Activated CD8-positive, alpha-beta T cell treated with anti-CD3 and anti-CD28 coated beads for 36 hours (primary cell): ENCODE results near the gene APOBEC2. TPM values are rescaled to one million over a fixed set of nuclear protein-coding genes. Genes with fewer than 3 reads are reported as not detected.

Experiments
- ATAC-seq: fragments of 200-7000 bp; cut with Tn5 transposase; one replicate; pipeline ENCODE4 v1.10.0; 2021; ENCODE audit warnings: mild to moderate bottlenecking, moderate library complexity
- CTCF ChIA-PET: fragments of 350-600 bp; sonication (Branson Sonifier 250); formaldehyde crosslinking; loops from one replicate; lab custom pipeline; 2021; ENCODE audit warnings: antibody characterized with exemption; lab: Charles Lee
- POLR2A ChIA-PET: fragments of 350-600 bp; sonication (Branson Sonifier 250); formaldehyde crosslinking; loops from one replicate; lab custom pipeline; 2021; ENCODE audit warnings: antibody characterized with exemption; lab: Charles Lee
- DNase-seq: peaks from one replicate; pipeline ENCODE4 v3.0.0-alpha.2; 2020
- H3K27ac Mint-ChIP-seq: one replicate; pipeline ENCODE4 v1.8.0; 2021; ENCODE audit warnings: mild to moderate bottlenecking, mixed read lengths
- H3K27me3 Mint-ChIP-seq: one replicate; pipeline ENCODE4 v1.8.0; 2021; ENCODE audit warnings: mixed read lengths
- H3K36me3 Mint-ChIP-seq: one replicate; pipeline ENCODE4 v1.8.0; 2021; ENCODE audit warnings: low read depth, mixed read lengths
- H3K4me1 Mint-ChIP-seq: one replicate; pipeline ENCODE4 v1.8.0; 2021; ENCODE audit warnings: low read depth, mixed read lengths
- H3K4me3 Mint-ChIP-seq: one replicate; pipeline ENCODE4 v1.8.0; 2021; ENCODE audit warnings: mild to moderate bottlenecking, moderate library complexity, mixed read lengths
- H3K9me3 Mint-ChIP-seq: one replicate; pipeline ENCODE4 v1.8.0; 2021; ENCODE audit warnings: mixed read lengths
- intact Hi-C: fragments of 100-400 bp; cut with micrococcal nuclease; formaldehyde crosslinking; loops from one replicate; pipeline ENCODE4 v1.10.0; 2022
- total RNA-seq, 2 experiments: library from RNA; stranded (reverse); gene quantifications; one replicate each; pipeline ENCODE4 v1.2.3, GENCODE V29; 2021
- TF ChIP-seq, protein P1 (sequence below): fragments of 200-600 bp; IDR thresholded peaks from one replicate; pipeline ENCODE4 v1.8.0; 2022; ENCODE audit warnings: antibody characterized with exemption, mild to moderate bottlenecking

The APOBEC2 gene
- total RNA-seq, 2 experiments from 2014 or later = not detected

DNA sequence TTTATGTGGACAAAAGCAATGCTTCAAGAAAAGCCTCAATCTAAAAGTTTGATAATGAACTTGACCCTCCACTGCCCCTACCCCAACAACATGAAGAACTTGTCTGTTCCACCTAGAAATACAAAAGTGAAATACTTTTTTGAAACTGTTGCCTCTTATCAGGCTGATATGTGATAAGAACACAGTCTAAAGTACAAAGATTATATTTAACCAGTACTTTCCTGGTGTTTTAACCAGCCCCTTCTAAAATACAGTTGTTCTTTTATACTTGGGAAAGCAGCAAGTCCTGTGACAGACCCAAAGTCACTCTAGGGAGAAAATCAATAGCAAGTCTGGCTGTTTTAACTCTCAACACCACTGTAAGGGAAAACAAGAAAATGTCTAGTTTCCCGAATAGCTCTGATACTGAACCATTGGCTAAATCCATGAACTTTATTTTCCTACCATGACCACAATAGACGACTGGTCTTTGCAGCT is 12.6 kb downstream of the APOBEC2 start:
- TF ChIP-seq, protein P1, sequence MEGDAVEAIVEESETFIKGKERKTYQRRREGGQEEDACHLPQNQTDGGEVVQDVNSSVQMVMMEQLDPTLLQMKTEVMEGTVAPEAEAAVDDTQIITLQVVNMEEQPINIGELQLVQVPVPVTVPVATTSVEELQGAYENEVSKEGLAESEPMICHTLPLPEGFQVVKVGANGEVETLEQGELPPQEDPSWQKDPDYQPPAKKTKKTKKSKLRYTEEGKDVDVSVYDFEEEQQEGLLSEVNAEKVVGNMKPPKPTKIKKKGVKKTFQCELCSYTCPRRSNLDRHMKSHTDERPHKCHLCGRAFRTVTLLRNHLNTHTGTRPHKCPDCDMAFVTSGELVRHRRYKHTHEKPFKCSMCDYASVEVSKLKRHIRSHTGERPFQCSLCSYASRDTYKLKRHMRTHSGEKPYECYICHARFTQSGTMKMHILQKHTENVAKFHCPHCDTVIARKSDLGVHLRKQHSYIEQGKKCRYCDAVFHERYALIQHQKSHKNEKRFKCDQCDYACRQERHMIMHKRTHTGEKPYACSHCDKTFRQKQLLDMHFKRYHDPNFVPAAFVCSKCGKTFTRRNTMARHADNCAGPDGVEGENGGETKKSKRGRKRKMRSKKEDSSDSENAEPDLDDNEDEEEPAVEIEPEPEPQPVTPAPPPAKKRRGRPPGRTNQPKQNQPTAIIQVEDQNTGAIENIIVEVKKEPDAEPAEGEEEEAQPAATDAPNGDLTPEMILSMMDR = no peak
- ChIA-PET POLR2A (no interaction called here), CTCF (interaction anchor here (0.6 to 1.3 kb wide), 4 partner anchors 11 to 117 kb away, joined by 3 to 4 read pairs (median 3); partner anchors contain the start of gene UNC5CL)
- DNase-seq = no peak
- Mint-ChIP-seq H3K27ac (no peak overlapping the region), H3K27me3 (no peaks in the 10 kb centered on the region), H3K36me3 (peaks cover 42% of the 10 kb centered on the region), H3K4me3 (no peak overlapping the region), H3K4me1 (peaks cover 31% of the 10 kb centered on the region), H3K9me3 (no peaks in the 10 kb centered on the region)
- intact Hi-C loops = no loop called here
- no peak for ATAC-seq

DNA sequence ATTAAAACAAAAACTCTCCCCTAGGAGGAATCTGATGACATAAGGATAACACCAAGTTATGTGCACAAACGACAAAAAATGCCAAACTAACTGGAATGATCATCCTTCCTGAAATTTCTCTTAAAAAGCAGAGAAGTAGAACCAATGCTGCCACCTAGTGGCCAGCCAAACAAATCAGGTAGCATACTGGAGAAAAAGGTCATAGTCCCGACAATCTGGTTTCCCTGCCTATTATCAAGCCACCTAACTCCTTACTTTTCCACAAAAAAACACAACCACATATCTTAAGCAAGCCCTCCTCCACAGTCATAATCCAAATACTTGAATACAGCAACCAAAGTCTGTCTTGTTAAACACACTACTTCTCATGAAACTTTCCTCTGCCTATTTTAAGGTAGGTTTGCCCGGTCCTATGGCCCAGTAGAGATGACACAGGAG is 13.9 kb downstream of the APOBEC2 start:
- CTCF ChIA-PET = interaction anchor here (1.2 to 4.4 kb wide), 5 partner anchors 7 to 109 kb away, joined by 3 to 47 read pairs (median 9); partner anchors contain the start of genes APOBEC2 and UNC5CL

DNA sequence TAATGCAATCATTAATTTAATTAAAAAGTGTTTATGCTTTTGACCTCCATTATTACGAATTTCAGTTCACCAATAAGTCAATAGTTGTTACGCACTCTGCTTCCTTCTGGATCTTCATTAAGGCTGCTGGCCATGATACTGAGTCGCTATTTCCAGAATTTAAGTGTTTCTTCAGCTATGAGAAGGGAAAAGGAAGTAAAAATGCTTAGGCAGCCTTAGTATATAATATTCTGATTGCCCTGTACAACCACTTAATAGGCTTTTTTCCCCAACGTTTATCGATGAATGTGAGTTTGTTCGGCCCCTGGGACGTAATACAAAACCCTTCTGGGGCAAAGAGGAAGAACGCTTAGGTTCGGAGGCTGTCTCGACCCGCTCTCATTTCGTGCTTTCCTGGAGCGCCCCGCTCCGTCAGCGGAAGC is 18.5 kb downstream of the APOBEC2 start:
- H3K4me3 Mint-ChIP-seq = peak overlapping the region; percentile 91
- H3K27me3 Mint-ChIP-seq = no peaks in the 10 kb centered on the region
- intact Hi-C loops = loop anchor here (10.0 kb wide), 1 partner anchor 113 kb away; no protein-coding TSS in a partner anchor
- H3K9me3 Mint-ChIP-seq = no peaks in the 10 kb centered on the region
- DNase-seq = no peak
- H3K36me3 Mint-ChIP-seq = peaks cover 46% of the 10 kb centered on the region
- CTCF ChIA-PET = interaction anchor here (0.9 to 4.4 kb wide), 7 partner anchors 12 to 262 kb away, joined by 3 to 47 read pairs (median 6); partner anchors contain the start of gene APOBEC2
- POLR2A ChIA-PET = interaction anchor here (0.8 to 1.1 kb wide), 2 partner anchors 43 to 262 kb away, joined by 3 read pairs; no protein-coding TSS in a partner anchor
- peaks cover 54% of the 10 kb centered on the region for H3K4me1 Mint-ChIP-seq
- no peak for ATAC-seq
- H3K27ac Mint-ChIP-seq = peak overlapping the region; percentile 98
- TF ChIP-seq, protein P1 = no peak

More for the DNA sequence above, 13.9 kb downstream of the APOBEC2 start:
- Mint-ChIP-seq H3K4me3 (no peak overlapping the region), H3K4me1 (peaks cover 39% of the 10 kb centered on the region), H3K9me3 (no peaks in the 10 kb centered on the region), H3K36me3 (peaks cover 46% of the 10 kb centered on the region), H3K27me3 (no peaks in the 10 kb centered on the region), H3K27ac (no peak overlapping the region)
- POLR2A ChIA-PET = no interaction called here
- TF ChIP-seq, protein P1 = peak; percentile 94
- intact Hi-C loops = no loop called here
- ATAC-seq (no peak), DNase-seq (peak; percentile 77)

DNA sequence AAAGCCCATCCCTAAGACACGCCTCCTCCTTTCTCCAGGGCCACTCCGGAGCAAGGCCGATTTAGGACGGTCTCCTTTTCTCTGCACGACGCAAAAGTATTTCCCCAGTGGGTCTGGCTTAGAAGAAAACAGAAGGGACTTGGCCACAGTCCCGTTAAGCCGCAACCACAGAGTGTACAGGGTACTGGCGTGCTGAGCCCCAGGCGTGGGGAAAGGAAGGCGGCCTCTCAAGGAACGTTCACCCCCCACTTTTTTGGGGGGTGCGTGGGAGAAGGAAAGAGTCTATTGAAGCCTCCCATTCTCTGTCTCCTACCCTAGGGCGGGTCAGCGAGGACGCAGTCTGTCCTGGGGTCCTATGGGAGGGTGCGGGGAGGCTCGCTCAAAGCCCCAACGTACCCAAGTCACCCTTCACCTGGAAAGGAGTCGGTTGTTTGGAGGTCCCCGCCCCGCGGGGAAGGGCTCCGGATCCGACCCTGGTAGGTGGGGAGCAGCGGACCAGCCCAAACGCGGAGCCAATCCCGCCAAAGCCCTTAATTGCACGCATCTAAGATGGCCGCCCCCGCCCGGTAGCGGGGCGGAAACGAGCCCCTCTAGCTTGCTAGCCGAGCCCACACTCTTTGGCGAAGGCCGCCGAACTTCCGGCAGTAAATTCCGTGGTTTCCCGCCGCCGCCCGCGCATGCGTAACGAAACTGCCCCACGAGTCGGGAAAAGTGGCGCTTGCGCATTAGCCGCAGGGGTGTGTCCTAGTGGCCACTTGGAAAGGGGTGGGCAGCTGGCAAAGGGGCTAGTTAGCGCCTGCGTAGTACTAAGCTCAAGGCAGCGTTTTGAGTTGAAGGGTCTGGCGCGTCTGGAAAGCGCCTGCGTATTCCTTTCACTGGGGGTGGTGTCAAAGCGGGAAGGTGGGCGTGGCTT is 19.2 kb downstream of the APOBEC2 start, which contains the start of gene OARD1:
TSS of gene OARD1 (minus strand) at position 434 of the 913 bp plus-strand sequence. CDS start 722 bp downstream, outside the sequence.
- DNase-seq = peak; percentile 99
- peaks cover 40% of the 10 kb centered on the region for H3K36me3 Mint-ChIP-seq
- intact Hi-C loops = loop anchor here (10.0 kb wide), 1 partner anchor 113 kb away; no protein-coding TSS in a partner anchor
- ATAC-seq = peak; percentile 76
- H3K27ac Mint-ChIP-seq = peak within 1 kb of the TSS; percentile 98
- no peaks in the 10 kb centered on the region for H3K27me3 Mint-ChIP-seq
- H3K4me1 Mint-ChIP-seq = peaks cover 53% of the 10 kb centered on the region
- ChIA-PET CTCF (interaction anchor here (0.8 to 3.0 kb wide), 7 partner anchors 13 to 261 kb away, joined by 3 to 14 read pairs (median 3); no protein-coding TSS in a partner anchor), POLR2A (interaction anchor here (1.7 kb wide), 1 partner anchor 248 kb away, joined by 4 read pairs; no protein-coding TSS in a partner anchor)
- TF ChIP-seq, protein P1 = no peak
- peak within 1 kb of the TSS; percentile 91 for H3K4me3 Mint-ChIP-seq
- H3K9me3 Mint-ChIP-seq = no peaks in the 10 kb centered on the region
